Fibroblast of skin of abdomen (primary cell): ENCODE measurements around the gene TMEM201.
A peak's percentile ranks its signal among the peaks of the same experiment; 100 is the strongest.

Source experiments
- DNase-seq: peaks from one replicate; pipeline ENCODE4 v3.0.0-alpha.2; 2013

Gene TMEM201

DNA sequence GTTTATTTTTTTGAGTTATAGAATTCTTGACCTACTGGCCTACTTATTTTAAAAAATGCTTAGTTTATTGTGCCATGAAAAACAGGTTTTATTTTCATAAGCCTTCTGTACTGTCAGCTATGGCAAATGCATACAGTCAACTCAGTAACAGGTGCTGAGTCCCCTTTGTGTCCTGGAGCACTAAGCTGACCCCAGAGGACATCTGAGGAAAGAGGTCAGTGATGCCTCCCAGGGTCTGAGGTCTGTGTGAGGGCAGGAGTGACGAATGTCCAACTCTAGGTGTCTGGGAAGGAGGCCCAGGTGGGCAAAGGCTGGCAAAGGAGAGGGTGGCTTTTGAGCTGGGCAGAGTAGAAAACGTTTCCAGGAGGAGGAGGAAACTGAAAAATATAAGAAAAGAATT is 7.8 kb upstream of the TMEM201 start:
- no peak for DNase-seq

DNA sequence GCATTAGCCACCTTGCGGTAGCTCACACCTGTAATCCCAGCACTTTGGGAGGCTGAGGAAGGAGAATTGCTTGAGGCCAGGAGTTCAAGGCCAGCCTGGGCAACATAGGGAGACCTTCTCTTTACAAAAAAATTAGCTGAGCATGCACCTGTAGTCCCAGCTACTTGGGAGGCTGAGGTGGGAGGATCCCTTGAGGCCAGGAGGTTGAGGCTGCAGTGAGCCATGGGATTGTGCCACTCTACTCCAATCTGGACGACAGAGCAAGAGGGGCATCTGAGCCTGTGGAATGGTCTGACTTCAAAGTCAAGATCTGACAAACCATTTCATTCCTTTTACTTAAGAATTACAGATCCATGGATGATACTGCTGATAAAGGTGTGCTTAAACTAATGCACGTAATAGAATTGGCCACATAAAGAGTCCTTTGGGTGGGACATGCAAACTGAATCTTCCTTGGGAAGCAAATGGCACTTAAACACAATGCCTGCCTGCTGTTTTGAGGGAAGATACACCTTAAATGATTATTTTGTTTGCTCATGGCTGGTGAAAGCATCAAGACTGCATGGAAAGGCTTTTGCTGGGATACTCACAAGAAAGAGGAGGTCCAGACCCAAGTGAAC is 2.5 kb upstream of the TMEM201 start:
- DNase-seq: no peak

GRCh38 chr1:9589144-9589718 is 520 bp downstream of the TMEM201 start:
- DNase-seq: peak; percentile 22

DNA sequence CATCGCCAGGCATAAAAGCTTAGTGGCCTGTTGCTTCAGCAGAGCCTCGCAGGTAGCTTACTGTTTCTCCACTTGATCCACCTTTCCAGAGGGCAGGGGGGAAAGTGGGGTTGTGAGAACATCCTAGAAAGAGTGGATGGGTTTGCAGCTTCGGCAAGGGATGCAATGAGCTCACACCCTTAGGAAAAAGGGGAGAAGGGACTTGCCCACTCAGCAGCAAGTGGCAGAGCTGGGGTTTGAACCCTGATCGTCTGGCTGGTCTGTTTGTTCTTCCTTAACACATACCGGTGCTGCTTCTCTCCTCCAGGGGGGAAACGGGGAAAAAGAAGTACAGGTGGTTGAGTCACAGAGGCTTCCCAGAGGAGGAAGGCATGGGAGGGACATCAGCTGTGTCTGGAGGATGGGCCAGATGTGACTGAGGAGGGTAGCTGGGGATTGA is 1.0 kb downstream of the TMEM201 start:
- no peak for DNase-seq

GRCh38 chr1:9590201-9590600 is 1.5 kb downstream of the TMEM201 start:
- no peak for DNase-seq

- no peak for DNase-seq
These were observed 2.4 kb downstream of the TMEM201 start for GRCh38 chr1:9590945-9591668.

DNA sequence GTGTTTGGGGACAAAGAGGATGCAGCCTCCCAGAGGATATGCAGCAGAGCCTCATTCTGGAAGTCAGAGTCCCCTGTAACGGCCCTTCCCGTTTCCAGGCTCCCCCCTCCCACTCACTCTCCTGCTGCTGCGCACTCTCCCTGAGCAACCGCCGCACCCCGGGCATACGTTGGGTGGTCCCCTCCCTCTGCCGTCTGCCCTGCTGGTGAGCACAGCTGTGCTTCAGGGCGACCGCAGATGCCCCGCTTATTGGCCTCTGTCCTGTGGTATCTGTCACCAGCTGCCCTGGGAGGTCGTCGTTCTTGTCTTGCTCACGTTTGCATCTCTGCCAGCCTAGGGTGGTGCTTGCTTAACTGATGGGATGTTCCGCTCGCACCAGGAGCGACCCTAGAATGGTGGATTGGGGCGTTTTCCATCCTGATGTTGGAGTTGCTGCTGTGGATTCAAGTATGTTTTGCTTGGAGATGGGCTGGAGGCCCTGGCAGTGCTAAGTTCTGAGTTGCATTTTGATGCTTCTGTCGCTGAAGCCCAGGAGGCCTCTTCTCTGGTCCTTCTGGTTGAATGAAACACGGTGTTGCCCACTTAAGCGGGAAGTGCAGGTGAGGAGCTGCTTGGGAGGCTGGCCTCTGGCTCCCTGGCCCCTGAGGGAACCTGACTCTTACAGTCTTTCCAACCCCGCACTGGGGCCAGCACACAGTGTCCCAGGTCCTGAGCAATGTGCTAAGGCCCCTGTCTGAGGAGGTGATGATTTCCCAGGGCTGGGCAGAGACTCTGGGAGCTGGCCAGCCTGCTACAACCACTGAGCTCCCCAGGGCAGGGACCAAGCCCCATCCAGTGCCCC is 3.2 kb downstream of the TMEM201 start:
- no peak for DNase-seq

DNA sequence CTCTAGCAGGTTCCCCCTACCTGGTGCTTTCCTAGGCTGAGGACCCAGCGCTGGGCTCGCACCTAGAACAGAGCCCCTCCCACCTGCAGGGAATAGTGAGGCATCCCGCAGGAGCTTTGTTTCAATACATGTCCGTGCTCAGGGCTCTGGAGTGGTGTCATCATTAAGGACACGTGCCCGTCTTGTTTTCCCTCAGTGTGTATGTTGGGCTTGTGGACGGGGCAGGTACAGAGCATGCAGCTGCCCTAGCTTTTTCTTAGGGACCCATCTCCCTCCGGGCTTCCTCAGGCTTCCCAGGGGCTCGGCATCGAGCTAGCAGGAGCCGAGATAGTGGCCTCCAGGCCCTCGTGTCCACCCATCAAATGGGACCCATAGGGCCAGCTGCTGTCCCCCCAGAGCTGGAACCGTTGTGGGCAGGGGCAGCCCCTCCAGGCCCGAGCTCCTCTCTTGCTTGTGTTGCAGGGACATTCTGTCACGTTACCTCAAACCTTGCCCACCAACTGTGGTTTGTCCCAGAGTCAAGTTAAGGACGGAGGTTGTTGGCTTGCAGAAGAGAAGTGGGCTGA is 3.9 kb downstream of the TMEM201 start:
- DNase-seq: no peak

DNA sequence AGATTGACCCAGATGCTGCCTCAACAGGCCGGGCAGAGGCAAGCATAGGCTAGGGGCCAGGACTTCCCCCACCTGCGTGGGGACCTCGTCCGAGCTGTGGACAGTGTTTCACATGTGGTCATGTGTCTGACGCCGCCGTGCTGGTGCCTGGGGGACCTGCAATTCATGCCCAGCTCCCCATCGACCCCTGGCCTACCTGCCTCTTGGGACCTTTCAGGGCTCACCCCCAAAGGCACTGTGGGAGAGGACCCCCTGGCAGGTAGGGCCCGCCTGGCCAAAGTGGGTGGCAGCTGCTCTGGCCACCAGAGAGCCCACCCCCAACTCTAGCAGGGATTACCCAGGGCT is 4.4 kb downstream of the TMEM201 start:
- DNase-seq: no peak

GRCh38 chr1:9593492-9594465 is 5.1 kb downstream of the TMEM201 start:
- peak; percentile 64 for DNase-seq

- DNase-seq: no peak
These were observed 5.9 kb downstream of the TMEM201 start for GRCh38 chr1:9594471-9595155.

DNA sequence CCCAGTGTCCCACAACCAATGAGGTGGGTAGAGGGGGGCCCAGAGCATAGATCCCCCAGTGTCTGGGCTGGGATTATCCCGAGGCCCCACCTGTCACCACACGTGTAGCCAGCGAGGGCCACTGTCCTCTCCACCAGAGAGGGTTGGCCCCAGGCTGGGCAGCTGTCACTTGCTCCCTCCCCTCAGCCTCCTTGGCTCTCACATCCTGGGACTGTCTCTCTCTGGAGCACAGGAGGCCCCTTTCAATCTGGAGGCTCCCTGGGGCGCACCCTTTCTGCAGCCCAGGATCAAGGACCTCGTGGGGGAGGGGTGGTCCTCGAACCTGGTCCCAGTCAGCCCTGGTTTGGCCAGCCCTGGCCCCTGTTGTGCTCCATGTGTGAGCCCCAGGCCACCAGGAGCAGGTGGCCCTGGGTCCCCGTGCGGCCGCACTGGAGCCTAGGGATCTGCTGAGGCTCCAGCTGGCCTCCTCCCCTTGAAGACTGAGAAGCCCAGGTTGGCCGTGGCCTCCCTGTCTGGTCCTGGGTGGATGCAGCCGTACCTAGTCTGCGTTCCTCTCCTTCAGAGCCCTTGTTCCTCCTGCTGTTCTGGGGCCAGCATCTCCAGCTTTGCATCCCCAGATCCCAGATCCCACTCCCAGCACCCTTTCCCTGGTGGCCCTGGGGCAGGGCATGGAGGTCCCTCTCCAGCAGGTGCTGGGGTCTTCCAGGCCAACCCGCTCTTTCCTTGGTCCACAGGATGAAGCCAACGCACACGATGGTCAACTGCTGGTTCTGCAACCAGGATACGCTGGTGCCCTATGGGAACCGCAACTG is 6.7 kb downstream of the TMEM201 start:
- no peak for DNase-seq

DNA sequence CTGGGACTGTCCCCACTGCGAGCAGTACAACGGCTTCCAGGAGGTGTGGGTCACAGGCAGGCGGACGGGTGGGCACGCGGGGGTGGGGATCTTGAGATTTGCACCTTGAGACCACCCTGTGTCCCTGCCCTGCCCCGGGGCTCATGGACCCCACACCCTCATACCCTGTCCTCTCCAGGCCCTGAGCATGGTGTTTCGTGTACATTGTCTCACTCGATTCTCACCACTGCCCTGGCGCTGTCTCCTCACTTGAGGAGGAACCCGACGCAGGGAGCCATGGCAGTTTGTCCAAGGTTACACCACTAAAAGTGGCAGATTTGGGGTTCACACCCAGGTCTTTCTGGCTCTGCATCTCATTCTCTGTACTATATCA is 7.2 kb downstream of the TMEM201 start:
- no peak for DNase-seq

- no peak for DNase-seq
These were observed 7.9 kb downstream of the TMEM201 start for GRCh38 chr1:9596415-9597123.

GRCh38 chr1:9597361-9598315 is 8.9 kb downstream of the TMEM201 start:
- DNase-seq: no peak

- DNase-seq: no peak
These were observed 9.6 kb downstream of the TMEM201 start for GRCh38 chr1:9598316-9598700.

GRCh38 chr1:9599741-9600140 is 11.0 kb downstream of the TMEM201 start:
- no peak for DNase-seq
